ENCODE data around the gene SUSD3. TPM values are rescaled to one million over a fixed set of nuclear protein-coding genes. Genes with fewer than 3 reads are reported as not detected.
A peak's percentile ranks its signal among the peaks of the same experiment; 100 is the strongest.

SUSD3 gene
- total RNA-seq, 2 donors from 2014 or later = 53.1 to 56.8 TPM

DNA sequence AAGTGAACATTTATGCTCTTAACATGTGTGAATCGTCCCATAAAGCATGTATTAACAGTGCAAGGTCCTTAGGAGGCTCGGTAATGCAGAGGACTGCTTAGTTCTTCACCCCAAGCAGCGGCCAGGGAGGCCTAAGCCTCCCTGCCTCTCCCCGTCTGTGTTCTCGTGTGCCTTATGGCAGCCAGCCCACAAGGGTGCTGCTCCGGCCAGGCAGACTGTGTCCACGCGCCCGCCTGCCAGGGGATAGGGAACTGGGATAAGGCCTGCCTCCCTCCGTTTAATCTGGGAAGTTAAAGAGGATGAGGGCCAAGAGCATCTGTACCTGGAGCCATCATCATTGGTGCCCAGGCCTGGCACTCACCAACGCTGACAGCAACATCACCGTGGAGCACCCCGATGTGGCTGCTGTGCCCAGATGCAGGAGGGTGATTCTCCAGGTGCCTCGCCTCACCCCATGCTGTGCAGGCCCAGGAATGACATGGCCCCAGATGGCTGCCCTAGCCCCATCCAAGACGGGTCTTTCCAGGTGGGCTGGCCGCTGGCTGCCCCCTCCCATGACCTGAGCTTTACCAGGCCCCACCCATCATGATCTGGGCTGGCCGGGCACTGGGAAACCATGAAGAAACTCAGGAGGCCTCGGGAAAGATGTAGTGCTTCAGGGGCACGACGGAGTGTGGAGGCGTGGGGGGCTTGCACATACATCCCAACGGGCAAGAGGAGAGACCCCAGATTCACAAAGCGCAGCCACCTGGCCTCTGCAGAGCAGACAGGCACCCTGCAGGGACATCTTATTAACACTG, 35.6 kb upstream of the SUSD3 start:
- H3K4me3 Mint-ChIP-seq = no peak overlapping the region
- H3K27ac Mint-ChIP-seq = peak overlapping the region; percentile 82
- no peaks in the 10 kb centered on the region for H3K27me3 Mint-ChIP-seq (ENCODE audit: low read depth)
- no peak for DNase-seq
- H3K4me1 Mint-ChIP-seq (ENCODE audit: low read depth) = peaks cover 70% of the 10 kb centered on the region
- peaks cover 6 to 7% of the 10 kb centered on the region in 2 donors for H3K36me3 Mint-ChIP-seq (ENCODE audit: insufficient read depth in 2 of 2)
- no peaks in the 10 kb centered on the region for H3K9me3 Mint-ChIP-seq
- no peak for ATAC-seq (replicated peaks in 1 of 2)

DNA sequence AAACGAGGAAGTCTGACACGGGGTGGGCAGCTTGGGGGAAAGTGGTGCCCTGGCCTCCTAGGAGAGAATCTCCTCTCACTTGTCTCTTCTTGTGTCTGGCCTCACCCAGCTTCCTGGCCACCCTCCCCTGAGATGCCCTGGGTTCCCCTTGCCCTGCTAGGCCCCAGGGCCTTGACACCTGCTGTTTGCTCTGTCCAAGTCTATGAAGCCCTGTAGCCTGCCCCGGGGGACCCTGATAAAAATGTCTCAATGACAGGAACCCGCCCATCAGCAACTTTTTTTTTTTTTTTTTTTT, 35.0 kb upstream of the SUSD3 start:
- no peaks in the 10 kb centered on the region for H3K27me3 Mint-ChIP-seq (ENCODE audit: low read depth)
- H3K36me3 Mint-ChIP-seq (ENCODE audit: insufficient read depth in 2 of 2) = peaks cover 6 to 7% of the 10 kb centered on the region in 2 donors
- H3K9me3 Mint-ChIP-seq = no peaks in the 10 kb centered on the region
- peak overlapping the region; percentile 82 for H3K27ac Mint-ChIP-seq
- no peak for ATAC-seq (replicated peaks in 1 of 2)
- peaks cover 71% of the 10 kb centered on the region for H3K4me1 Mint-ChIP-seq (ENCODE audit: low read depth)
- DNase-seq = no peak
- H3K4me3 Mint-ChIP-seq = no peak overlapping the region

DNA sequence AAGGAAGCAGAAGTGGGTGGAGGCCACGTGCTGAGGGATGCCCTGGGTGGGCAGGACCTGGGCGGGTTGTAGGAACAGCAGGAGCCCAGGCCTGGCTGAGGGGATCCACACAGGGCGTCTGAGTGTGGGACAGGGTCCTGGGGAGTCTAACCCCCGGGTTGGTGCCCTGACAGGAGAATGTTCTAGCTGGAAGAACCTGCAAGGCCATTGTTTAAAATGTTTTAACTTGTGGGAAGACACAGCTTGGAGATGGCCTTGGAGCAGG, 33.9 kb upstream of the SUSD3 start:
- peaks cover 7 to 8% of the 10 kb centered on the region in 2 donors for H3K36me3 Mint-ChIP-seq (ENCODE audit: insufficient read depth in 2 of 2)
- ATAC-seq (replicated peaks in 1 of 2) = no peak
- H3K9me3 Mint-ChIP-seq = no peaks in the 10 kb centered on the region
- no peak for DNase-seq
- H3K4me1 Mint-ChIP-seq (ENCODE audit: low read depth) = peaks cover 75% of the 10 kb centered on the region
- no peaks in the 10 kb centered on the region for H3K27me3 Mint-ChIP-seq (ENCODE audit: low read depth)
- no peak overlapping the region for H3K4me3 Mint-ChIP-seq
- H3K27ac Mint-ChIP-seq = peak overlapping the region; percentile 90

DNA sequence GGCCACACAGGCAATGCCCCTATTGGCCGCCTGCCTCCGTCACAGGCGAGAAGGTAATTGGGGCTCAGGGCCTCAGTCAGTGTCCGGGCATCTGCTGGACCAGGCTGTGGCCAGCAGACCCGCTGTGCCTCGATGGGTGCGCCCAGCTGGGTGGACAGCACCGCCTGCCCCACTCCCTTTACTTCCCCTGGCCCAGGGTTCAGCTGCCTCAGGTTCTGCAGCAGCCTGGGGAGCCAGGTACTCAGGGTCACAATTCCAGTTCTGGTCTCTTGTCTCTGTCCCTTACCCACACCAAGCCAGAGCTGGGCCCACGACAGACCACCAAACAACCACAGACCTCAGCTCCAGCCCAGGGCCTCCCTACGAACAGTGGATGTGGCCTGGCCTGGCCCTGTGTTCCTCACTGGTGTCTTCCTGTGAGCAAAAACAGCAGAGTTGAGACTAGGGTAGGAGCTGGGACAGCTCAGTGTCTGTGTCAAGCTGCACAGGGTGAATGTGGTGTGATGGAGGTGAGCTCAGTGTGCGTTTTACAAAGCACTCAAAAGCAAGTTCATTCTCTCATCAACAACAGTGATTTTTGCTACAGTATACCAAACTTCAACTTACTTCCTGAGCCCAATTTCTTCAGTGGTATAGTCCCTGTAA, 33.4 kb upstream of the SUSD3 start:
- DNase-seq = no peak
- Mint-ChIP-seq H3K9me3 (no peaks in the 10 kb centered on the region), H3K4me3 (peak overlapping the region in 1 of 2 donors; percentile 35), H3K27me3 (ENCODE audit: low read depth) (no peaks in the 10 kb centered on the region), H3K4me1 (ENCODE audit: low read depth) (peaks cover 76% of the 10 kb centered on the region), H3K27ac (peak overlapping the region; percentile 82), H3K36me3 (ENCODE audit: insufficient read depth in 2 of 2) (peaks cover 7 to 12% of the 10 kb centered on the region in 2 donors)
- peak in 1 of 2 donors; percentile 33 for ATAC-seq (replicated peaks in 1 of 2)

DNA sequence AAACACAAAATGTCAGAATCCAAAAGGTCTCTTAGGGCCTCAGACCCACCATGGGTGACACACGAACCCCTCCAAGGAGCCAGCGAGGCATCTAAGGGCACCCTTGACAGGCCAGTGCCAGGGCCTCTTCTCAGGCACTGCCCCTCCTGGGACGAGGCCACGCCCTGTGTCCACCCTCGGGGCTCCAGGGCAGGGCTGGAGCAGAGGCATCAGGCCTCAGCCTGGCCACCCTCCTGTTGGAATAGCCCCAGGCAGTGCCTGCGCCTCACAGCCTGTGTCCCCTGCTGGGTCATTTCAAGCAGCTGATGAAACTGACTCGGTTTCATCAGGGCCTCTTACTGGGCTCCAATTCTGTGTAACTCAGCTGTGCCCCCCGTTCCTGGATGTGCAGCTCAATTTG, 32.8 kb upstream of the SUSD3 start:
- H3K9me3 Mint-ChIP-seq = no peaks in the 10 kb centered on the region
- no peaks in the 10 kb centered on the region for H3K27me3 Mint-ChIP-seq (ENCODE audit: low read depth)
- peaks cover 8 to 13% of the 10 kb centered on the region in 2 donors for H3K36me3 Mint-ChIP-seq (ENCODE audit: insufficient read depth in 2 of 2)
- H3K27ac Mint-ChIP-seq = peak overlapping the region; percentile 82
- H3K4me3 Mint-ChIP-seq = no peak overlapping the region
- peaks cover 71% of the 10 kb centered on the region for H3K4me1 Mint-ChIP-seq (ENCODE audit: low read depth)
- ATAC-seq (replicated peaks in 1 of 2) (no peak), DNase-seq (no peak)

DNA sequence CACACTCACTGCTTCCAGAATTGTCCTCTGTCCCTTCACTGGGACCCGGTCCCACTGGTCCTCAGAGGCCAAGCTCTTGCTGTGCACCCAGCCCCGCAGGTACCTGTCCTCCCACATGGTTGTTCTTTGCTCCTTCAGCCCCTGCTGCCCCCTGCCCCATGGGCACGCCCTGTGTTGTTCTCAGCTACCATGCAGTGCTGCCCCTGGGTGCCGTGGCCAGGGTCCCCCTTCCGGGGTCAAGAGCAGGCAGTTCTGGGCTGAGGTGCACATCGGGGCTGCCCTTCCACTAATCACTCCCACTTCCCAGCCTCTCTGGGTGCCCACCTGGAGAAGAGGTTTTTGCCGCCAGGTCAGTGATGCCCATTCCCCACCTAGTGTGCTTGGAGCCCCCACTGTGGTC, 31.9 kb upstream of the SUSD3 start:
- Mint-ChIP-seq H3K4me1 (ENCODE audit: low read depth) (peaks cover 67% of the 10 kb centered on the region), H3K9me3 (no peaks in the 10 kb centered on the region), H3K27ac (no peak overlapping the region), H3K27me3 (ENCODE audit: low read depth) (no peaks in the 10 kb centered on the region), H3K36me3 (ENCODE audit: insufficient read depth in 2 of 2) (peaks cover 12 to 20% of the 10 kb centered on the region in 2 donors), H3K4me3 (no peak overlapping the region)
- no peak for ATAC-seq (replicated peaks in 1 of 2)
- DNase-seq = no peak

DNA sequence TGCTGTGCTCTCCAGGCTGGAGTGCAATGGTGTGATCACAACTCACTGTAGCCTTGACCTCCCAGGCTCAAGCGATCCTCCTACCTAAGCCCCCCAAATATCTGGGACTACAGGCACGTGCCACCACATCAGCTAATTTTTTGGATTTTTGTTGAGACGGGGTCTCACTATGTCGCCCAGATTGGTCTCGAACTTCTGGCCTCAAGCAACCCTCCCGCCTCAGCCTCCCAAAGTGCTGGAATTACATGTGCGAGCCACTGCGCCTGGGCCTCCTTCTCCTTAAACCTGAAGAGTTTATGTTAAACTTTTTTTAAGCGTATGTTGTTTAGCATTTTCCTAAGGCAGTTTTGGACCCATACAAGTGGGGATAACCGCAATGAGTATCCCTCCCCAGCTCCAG, 30.8 kb upstream of the SUSD3 start:
- no peaks in the 10 kb centered on the region for H3K27me3 Mint-ChIP-seq (ENCODE audit: low read depth)
- ATAC-seq (replicated peaks in 1 of 2) (no peak), DNase-seq (no peak)
- H3K36me3 Mint-ChIP-seq (ENCODE audit: insufficient read depth in 2 of 2) = peaks cover 13 to 22% of the 10 kb centered on the region in 2 donors
- peak overlapping the region in 1 of 2 donors; percentile 90 for H3K4me3 Mint-ChIP-seq
- H3K4me1 Mint-ChIP-seq (ENCODE audit: low read depth) = peaks cover 68% of the 10 kb centered on the region
- peak overlapping the region; percentile 94 for H3K27ac Mint-ChIP-seq
- H3K9me3 Mint-ChIP-seq = no peaks in the 10 kb centered on the region

DNA sequence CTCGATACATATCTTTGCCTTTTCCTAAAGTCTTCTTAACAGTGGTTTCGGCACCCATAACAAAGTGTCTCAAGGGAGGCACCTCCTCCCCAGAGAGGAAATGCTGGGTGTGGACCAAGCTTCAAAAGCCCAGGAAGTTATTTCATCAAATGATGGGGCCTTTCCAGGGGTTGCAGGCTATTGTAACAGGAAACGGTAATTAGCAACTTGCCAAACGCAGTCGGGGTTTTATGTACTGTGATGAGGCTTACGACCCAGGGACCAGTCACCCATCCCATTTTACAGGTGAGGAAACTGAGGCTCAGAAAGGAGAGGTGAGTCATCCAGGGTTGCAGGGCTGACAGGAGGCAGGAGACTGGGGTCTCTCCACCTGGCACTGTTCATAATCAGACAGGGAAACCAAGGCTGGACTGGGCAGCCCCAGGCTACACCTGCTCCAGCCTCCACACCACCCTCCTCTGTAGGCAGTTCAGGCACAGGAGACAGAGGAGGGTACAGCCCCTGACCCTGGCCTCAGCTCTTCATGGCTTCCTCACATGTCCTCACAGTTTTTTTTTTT, 30.0 kb upstream of the SUSD3 start:
- DNase-seq (peak; percentile 47 to 61), ATAC-seq (replicated peaks in 1 of 2) (peak; percentile 62 to 79)
- H3K4me1 Mint-ChIP-seq (ENCODE audit: low read depth) = peaks cover 61% of the 10 kb centered on the region
- no peaks in the 10 kb centered on the region for H3K9me3 Mint-ChIP-seq
- peak overlapping the region; percentile 100 for H3K27ac Mint-ChIP-seq
- H3K27me3 Mint-ChIP-seq (ENCODE audit: low read depth) = no peaks in the 10 kb centered on the region
- H3K4me3 Mint-ChIP-seq = peak overlapping the region; percentile 58 to 90
- H3K36me3 Mint-ChIP-seq (ENCODE audit: insufficient read depth in 2 of 2) = peaks cover 10 to 20% of the 10 kb centered on the region in 2 donors

DNA sequence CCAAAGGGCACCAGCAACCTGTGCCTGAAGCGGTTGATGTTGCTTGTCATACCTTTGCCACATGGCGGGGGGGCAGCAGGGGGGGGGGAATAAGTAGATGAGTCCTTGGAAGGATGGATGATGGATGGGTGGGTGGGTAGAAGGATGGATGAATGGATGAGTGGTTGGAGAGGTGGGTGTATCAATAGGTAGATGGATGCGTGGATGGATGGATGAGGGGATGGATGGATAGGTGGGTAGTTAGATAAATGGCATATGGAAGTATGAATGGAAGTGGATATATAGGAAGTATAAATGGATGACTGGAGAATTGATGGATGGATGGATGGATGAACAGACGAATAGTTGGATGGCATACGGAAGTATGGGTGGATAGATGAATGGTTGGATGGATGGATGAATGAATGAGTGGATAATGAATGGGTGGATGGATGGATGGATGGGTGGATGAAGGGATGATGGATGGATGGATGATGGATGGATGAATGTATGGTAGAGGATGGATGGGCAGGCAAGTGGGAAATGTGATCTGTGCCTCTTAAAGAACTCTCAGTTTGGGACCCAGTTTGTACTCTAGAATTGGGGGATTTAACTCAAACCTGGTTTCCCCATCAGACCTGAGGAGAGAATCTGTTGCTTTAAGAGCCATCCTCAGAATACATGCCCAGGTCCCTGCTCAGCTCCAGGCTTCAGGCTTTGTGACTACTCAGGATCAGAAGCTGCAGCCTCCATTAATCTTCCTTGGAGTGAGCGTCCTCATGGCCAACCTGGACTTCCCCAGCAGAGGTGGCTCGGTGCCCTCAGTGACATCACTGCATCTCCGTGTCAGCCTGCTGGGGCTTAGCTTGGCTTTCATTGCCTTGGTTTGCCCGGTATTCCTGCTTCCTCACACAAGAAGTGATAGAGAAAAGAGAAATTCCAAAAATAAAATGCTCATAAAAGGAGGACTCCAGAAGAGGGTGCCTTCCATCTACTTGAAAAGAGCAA, 27.6 kb upstream of the SUSD3 start:
- no peak for DNase-seq
- Mint-ChIP-seq H3K4me1 (ENCODE audit: low read depth) (peaks cover 41% of the 10 kb centered on the region), H3K27me3 (ENCODE audit: low read depth) (no peaks in the 10 kb centered on the region), H3K4me3 (no peak overlapping the region), H3K9me3 (no peaks in the 10 kb centered on the region), H3K27ac (peak overlapping the region; percentile 55), H3K36me3 (ENCODE audit: insufficient read depth in 2 of 2) (peaks cover 10 to 18% of the 10 kb centered on the region in 2 donors)
- ATAC-seq (replicated peaks in 1 of 2) = no peak

DNA sequence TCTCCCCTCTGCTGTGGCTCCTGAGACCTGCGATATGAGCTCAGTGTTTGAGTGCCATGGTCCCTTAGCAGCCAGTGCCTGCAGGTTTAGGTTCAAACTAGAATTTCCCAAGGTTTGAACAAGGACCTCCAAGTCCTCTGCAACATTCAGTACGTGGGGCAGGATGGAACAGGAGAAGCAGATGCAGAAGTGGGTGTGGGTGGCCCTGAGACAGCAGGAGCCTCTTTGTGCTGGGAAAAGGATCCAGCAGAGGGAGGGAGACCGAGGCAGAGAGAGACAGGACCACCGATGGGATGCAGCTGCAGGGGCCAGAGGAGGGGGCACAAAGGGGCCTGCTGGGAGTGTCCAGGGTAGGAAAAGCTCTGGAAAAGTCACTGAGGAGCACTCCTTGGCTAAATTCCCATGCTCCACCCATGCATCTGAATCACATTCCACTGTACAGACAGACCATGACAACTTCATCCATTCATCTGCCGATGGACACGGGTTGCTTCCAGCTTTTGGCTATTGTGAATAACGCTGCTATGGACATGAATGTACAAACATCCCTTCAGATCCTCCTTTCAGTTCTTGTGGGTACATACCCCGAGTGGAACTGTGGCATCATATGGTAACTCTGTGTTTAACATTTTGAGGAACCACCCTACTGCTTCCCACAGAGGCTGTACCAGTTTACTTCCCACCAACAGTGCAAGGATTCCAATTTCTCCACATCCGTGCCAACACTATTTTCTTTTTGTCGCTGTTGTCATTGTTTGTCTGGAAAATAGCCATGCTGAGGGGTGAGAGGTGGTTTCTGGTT, 26.7 kb upstream of the SUSD3 start:
- no peak for ATAC-seq (replicated peaks in 1 of 2)
- Mint-ChIP-seq H3K4me3 (no peak overlapping the region), H3K4me1 (ENCODE audit: low read depth) (peaks cover 42% of the 10 kb centered on the region), H3K36me3 (ENCODE audit: insufficient read depth in 2 of 2) (peaks cover 10 to 18% of the 10 kb centered on the region in 2 donors), H3K9me3 (no peaks in the 10 kb centered on the region), H3K27ac (peak overlapping the region; percentile 61), H3K27me3 (ENCODE audit: low read depth) (no peaks in the 10 kb centered on the region)
- no peak for DNase-seq

DNA sequence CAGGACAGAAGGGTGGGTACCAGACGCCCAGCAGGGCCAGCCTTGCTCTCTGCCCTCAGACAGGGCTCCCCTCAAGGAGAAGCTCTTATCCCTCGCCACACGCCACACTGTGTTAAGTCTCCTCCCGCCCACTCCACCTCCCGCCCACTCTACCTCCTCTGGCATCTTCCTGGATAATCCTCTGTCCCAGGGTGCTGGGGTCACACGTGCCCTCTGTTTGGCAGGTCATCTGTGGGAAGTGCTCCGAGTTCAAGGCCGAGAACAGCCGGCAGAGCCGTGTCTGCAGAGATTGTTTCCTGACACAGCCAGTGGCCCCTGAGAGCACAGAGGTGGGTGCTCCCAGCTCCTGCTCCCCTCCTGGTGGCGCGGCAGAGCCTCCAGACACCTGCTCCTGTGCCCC, 26.0 kb upstream of the SUSD3 start:
- DNase-seq (no peak), ATAC-seq (replicated peaks in 1 of 2) (no peak)
- H3K27ac Mint-ChIP-seq = peak overlapping the region; percentile 61
- H3K9me3 Mint-ChIP-seq = no peaks in the 10 kb centered on the region
- no peaks in the 10 kb centered on the region for H3K27me3 Mint-ChIP-seq (ENCODE audit: low read depth)
- no peak overlapping the region for H3K4me3 Mint-ChIP-seq
- peaks cover 9 to 18% of the 10 kb centered on the region in 2 donors for H3K36me3 Mint-ChIP-seq (ENCODE audit: insufficient read depth in 2 of 2)
- H3K4me1 Mint-ChIP-seq (ENCODE audit: low read depth) = peaks cover 44% of the 10 kb centered on the region

DNA sequence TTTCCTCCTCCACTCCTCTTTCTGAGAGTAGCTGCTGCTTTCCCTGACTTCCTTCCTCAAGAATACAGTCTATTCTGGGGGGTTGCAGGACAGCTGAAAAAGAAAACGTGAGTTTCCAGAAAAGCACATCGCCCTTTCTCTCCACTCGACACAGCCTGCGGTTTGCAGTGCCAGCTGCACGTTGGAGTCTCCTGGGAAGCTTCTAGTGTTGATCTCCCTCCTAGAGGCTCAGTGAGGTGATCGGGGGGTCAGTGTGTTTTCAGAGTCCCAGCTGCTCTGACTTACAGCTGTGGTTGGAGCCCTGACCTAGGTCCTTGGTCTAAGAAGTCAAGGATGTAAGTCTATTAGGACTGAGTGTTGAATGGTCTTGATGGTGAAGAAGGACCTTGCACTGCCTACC, 25.0 kb upstream of the SUSD3 start:
- H3K9me3 Mint-ChIP-seq = no peaks in the 10 kb centered on the region
- H3K4me3 Mint-ChIP-seq = no peak overlapping the region
- H3K36me3 Mint-ChIP-seq (ENCODE audit: insufficient read depth in 2 of 2) = peaks cover 7 to 18% of the 10 kb centered on the region in 2 donors
- no peak for ATAC-seq (replicated peaks in 1 of 2)
- no peak for DNase-seq
- no peaks in the 10 kb centered on the region for H3K27me3 Mint-ChIP-seq (ENCODE audit: low read depth)
- H3K27ac Mint-ChIP-seq = peak overlapping the region; percentile 42
- peaks cover 40% of the 10 kb centered on the region for H3K4me1 Mint-ChIP-seq (ENCODE audit: low read depth)
